Neutrophil (primary cell): ENCODE data around the gene NTN5.

Experiments
- H3K27ac ChIP-seq: fragments of 200-600 bp; sonication (generic); 2 replicates; pipeline ENCODE4 v1.5.1; 2016; ENCODE audit warnings: mild to moderate bottlenecking, moderate library complexity
- H3K27me3 ChIP-seq: fragments of 200-600 bp; sonication (generic); 2 replicates; pipeline ENCODE4 v1.6.0; 2016; ENCODE audit warnings: mild to moderate bottlenecking
- H3K36me3 ChIP-seq: fragments of 200-600 bp; sonication (generic); 2 replicates; pipeline ENCODE4 v1.5.1; 2017
- H3K4me1 ChIP-seq, 2 experiments: fragments of 200-600 bp in 1 of 2; sonication (generic) in 1 of 2; 1 replicate in 1 of 2; 2 replicates in 1 of 2; pipeline versions ENCODE4 v1.5.1 to v1.6.1; 2013 to 2016; ENCODE audit warnings: low read depth in 1 of 2, low read length in 1 of 2, mild to moderate bottlenecking in 1 of 2, moderate library complexity in 1 of 2; ENCODE audit not compliant: control insufficient read depth in 1 of 2, insufficient read depth in 1 of 2
- H3K4me3 ChIP-seq, 2 experiments: fragments of 200-600 bp in 1 of 2; sonication (generic) in 1 of 2; 1 replicate in 1 of 2; 2 replicates in 1 of 2; pipeline ENCODE4 v1.5.1; 2013 to 2016; ENCODE audit warnings: low read depth in 1 of 2, low read length in 1 of 2, mild to moderate bottlenecking in 1 of 2, moderate library complexity in 1 of 2
- H3K9me3 ChIP-seq: fragments of 200-600 bp; sonication (generic); 2 replicates; pipeline ENCODE4 v1.5.1; 2016
- CTCF ChIP-seq: fragments of 200-600 bp; sonication (generic); IDR thresholded peaks from 2 replicates; pipeline ENCODE4 v1.5.1; 2016; ENCODE audit warnings: antibody characterized with exemption

Gene NTN5

GRCh38 chr19:48676487-48676886 lies 3.7 kb upstream of the NTN5 start:
- no peak for TF ChIP-seq CTCF
- Histone ChIP-seq H3K27ac (no peak overlapping the region), H3K9me3 (no peaks in the 10 kb centered on the region), H3K27me3 (no peaks in the 10 kb centered on the region), H3K4me3 (no peak overlapping the region), H3K36me3 (no peaks in the 10 kb centered on the region), H3K4me1 (no peaks in the 10 kb centered on the region)

- Histone ChIP-seq H3K9me3 (no peaks in the 10 kb centered on the region), H3K4me3 (no peak overlapping the region), H3K4me1 (no peaks in the 10 kb centered on the region), H3K27ac (no peak overlapping the region), H3K27me3 (no peaks in the 10 kb centered on the region), H3K36me3 (no peaks in the 10 kb centered on the region)
- TF ChIP-seq CTCF, result peak; percentile 56
These were observed 2.4 kb upstream of the NTN5 start for GRCh38 chr19:48674921-48675824.

- no peaks in the 10 kb centered on the region for H3K4me1 ChIP-seq
- H3K27me3 ChIP-seq, result no peaks in the 10 kb centered on the region
- TF ChIP-seq CTCF, result no peak
- no peak overlapping the region for H3K4me3 ChIP-seq
- no peaks in the 10 kb centered on the region for H3K9me3 ChIP-seq
- H3K27ac ChIP-seq, result no peak overlapping the region
- no peaks in the 10 kb centered on the region for H3K36me3 ChIP-seq
These were observed 1.5 kb upstream of the NTN5 start for GRCh38 chr19:48674216-48674809.

- no peak for TF ChIP-seq CTCF
- no peak overlapping the region for H3K4me3 ChIP-seq
- no peaks in the 10 kb centered on the region for H3K36me3 ChIP-seq
- H3K9me3 ChIP-seq, result no peaks in the 10 kb centered on the region
- H3K27me3 ChIP-seq, result no peaks in the 10 kb centered on the region
- H3K27ac ChIP-seq, result no peak overlapping the region
- no peaks in the 10 kb centered on the region for H3K4me1 ChIP-seq
These were observed 751 bp upstream of the NTN5 start for GRCh38 chr19:48673436-48674100.

- no peak for TF ChIP-seq CTCF
- H3K9me3 ChIP-seq, result no peaks in the 10 kb centered on the region
These were observed 1.3 kb downstream of the NTN5 start for GRCh38 chr19:48671446-48671995.

More at GRCh38 chr19:48671446-48671995, 1.3 kb downstream of the NTN5 start:
- Histone ChIP-seq H3K27ac (no peak overlapping the region), H3K4me3 (no peak overlapping the region), H3K27me3 (no peaks in the 10 kb centered on the region), H3K36me3 (no peaks in the 10 kb centered on the region), H3K4me1 (no peaks in the 10 kb centered on the region)
